Ectodermal cell (in vitro differentiated cells): Measurements from ENCODE around the gene PKIG.
A peak's percentile ranks its signal among the peaks of the same experiment; 100 is the strongest.

Source experiments
- H3K27ac ChIP-seq: 2 replicates; pipeline ENCODE4 v1.7.0; 2013; ENCODE audit warnings: mild to moderate bottlenecking, low read depth, low read length; ENCODE audit not compliant: insufficient read depth, poor library complexity, severe bottlenecking
- H3K27me3 ChIP-seq: 2 replicates; pipeline ENCODE4 v1.7.0; 2013; ENCODE audit warnings: mild to moderate bottlenecking, low read length; ENCODE audit not compliant: insufficient read depth, control insufficient read depth, poor library complexity, severe bottlenecking
- H3K36me3 ChIP-seq: one replicate; pipeline ENCODE4 v1.7.0; 2013; ENCODE audit warnings: low read length; ENCODE audit not compliant: control insufficient read depth, insufficient read depth
- H3K4me1 ChIP-seq: one replicate; pipeline ENCODE4 v1.7.0; 2013; ENCODE audit warnings: low read length; ENCODE audit not compliant: control insufficient read depth, insufficient read depth
- H3K4me3 ChIP-seq: 2 replicates; pipeline ENCODE4 v1.7.0; 2013; ENCODE audit warnings: low read depth, low read length, control low read depth; ENCODE audit not compliant: insufficient read depth
- H3K9me3 ChIP-seq: 2 replicates; pipeline ENCODE4 v1.7.0; 2013; ENCODE audit warnings: mild to moderate bottlenecking, low read length, moderate library complexity; ENCODE audit not compliant: control insufficient read depth
- WGBS, 2 experiments: methylation state at CpG; one replicate each; pipeline ENCODE4 v1.1.7; 2013; ENCODE audit warnings: missing lambda C conversion rate in 2 of 2; 5-methylcytosine and 5-hydroxymethylcytosine counted together

PKIG gene

DNA sequence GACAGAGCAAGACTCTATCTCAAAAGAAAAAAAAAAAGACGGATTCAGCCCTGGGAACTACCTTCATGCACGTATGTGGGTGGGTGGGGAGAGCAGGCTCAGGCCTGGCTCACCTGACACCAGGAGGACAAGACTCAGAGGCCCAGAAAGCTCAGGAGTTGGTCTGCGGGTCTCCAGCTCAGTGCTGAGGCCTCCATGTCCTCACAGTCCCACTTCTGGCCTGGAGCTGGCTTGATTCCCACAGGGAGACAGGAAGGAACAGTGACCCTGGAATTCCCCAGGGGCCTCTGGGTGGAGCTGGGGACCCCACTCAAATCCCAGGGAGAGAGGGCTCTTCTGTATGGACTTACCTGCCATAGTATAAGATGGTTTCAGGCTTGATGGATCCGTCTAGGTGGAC is 53.5 kb downstream of the PKIG start:
- 90 to 93% methylated on average over 4 of the region's 4 CpGs for WGBS, 2 experiments
- Histone ChIP-seq H3K36me3 (peaks cover 9% of the 10 kb centered on the region), H3K27me3 (no peaks in the 10 kb centered on the region), H3K27ac (no peak overlapping the region), H3K9me3 (no peaks in the 10 kb centered on the region), H3K4me3 (no peak overlapping the region), H3K4me1 (no peaks in the 10 kb centered on the region)

DNA sequence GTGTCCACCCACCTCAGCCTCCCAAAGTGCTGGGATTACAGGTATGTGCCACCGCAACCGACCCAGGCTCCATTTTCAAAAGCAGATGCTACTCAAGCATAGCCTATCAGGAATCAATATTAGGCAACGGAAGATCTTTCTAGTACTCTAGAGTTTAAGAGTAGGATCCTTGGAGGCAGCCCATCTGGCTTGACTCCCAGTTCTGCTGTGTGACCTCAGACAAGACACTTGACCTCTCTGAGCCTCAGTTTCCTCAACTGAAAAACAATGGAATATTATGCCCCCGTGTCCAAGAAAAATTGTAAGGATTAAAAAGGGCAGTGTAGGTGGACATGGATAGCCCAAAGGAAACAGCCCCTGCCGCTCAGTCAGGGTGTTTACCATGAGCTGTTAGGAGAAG is 54.7 kb downstream of the PKIG start:
- Histone ChIP-seq H3K4me3 (no peak overlapping the region), H3K36me3 (peaks cover 10% of the 10 kb centered on the region), H3K4me1 (peaks cover 1% of the 10 kb centered on the region), H3K27me3 (no peaks in the 10 kb centered on the region), H3K27ac (no peak overlapping the region), H3K9me3 (no peaks in the 10 kb centered on the region)
- WGBS, 2 experiments = 95 to 98% methylated on average over 5 of the region's 5 CpGs

DNA sequence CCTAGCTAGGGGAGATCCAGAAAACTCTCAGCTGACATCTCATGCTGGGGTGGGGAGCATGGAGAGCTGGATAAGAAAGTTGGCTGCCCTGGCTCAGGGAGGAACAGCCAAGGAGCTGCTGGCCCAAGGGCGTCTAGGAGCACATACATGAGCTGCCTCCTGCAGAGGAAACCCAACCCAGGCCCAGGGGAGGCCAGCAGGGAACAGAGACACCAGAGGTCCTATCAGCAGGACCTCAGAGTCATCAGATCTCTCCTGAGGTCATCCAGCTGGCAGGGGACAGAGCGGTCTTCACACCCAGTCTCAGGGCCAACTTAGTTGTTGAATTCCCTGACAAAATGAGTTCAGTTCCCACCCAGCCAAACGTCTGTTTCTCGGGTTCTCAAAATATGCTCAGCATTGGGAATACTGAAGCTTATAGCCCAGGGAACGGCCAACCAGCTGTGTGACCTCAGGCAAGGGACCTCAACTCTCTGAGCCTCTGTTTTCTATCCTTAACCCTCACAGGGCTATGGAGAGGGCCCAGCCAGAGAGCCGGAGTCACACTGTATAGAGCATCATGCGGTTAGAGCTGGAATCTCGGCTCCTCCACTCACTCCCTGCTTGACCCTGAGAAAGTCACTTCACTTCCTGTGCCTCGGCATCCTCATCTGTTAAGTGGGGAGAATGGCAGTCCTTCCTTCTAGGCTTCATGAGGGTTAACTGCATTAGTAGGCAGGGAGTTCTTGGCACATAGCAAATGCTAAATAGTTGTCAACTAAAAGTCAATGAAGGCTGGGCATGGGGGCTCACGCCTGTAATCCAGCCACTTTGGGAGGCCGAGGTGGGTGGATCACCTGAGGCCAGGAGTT is 55.4 kb downstream of the PKIG start:
- Histone ChIP-seq H3K9me3 (no peaks in the 10 kb centered on the region), H3K4me3 (no peak overlapping the region), H3K4me1 (peaks cover 8% of the 10 kb centered on the region), H3K27ac (no peak overlapping the region), H3K27me3 (no peaks in the 10 kb centered on the region), H3K36me3 (peaks cover 10% of the 10 kb centered on the region)
- WGBS, 2 experiments = 84 to 85% methylated on average over 11 of the region's 11 CpGs

DNA sequence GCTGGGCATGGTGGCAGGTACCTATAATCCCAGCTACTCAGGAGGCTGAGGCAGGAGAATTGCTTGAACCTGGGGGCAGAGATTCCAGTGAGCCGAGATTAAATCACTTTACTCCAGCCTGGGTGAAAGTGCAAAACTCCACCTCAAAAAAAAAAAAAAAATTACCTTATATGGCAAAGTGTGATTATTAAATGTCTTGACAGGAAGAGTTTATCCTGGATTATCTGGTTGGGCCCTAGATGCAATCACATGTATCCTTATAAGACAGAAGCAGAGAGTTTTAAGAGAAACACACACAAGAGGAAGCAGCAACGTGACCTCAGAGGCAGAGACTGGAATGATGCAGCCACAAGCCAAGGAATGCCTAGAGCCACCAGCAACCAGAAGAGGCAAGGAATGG is 58.1 kb downstream of the PKIG start:
- 79 to 97% methylated on average over 2 of the region's 2 CpGs for WGBS, 2 experiments

DNA sequence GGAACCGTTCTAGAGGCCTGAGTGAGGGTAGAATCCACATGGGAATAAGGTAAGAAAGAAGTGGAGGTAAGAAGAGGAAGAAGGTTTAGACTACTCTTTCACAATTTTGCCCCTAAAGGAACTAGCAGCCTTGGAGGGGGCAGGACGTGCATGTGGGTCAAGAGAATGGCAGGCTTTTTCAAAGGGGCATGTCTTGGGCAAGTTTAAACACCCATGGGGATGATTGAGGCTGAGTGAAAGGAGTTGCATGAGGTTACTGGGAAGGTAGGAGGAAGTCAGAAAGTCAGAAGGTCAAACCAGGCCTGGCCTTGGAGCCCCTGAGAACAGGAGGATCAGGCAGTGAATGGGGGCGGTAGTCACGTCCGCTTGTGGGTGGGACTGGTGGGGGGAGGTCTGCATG is 58.9 kb downstream of the PKIG start:
- H3K27me3 ChIP-seq = no peaks in the 10 kb centered on the region
- H3K36me3 ChIP-seq = peaks cover 4% of the 10 kb centered on the region
- H3K4me1 ChIP-seq = peaks cover 30% of the 10 kb centered on the region
- no peak overlapping the region for H3K27ac ChIP-seq
- H3K4me3 ChIP-seq = no peak overlapping the region
- H3K9me3 ChIP-seq = no peaks in the 10 kb centered on the region
- 91 to 94% methylated on average over 5 of the region's 5 CpGs for WGBS, 2 experiments

More for the DNA sequence above, 58.1 kb downstream of the PKIG start:
- H3K36me3 ChIP-seq = peaks cover 4% of the 10 kb centered on the region
- H3K27me3 ChIP-seq = no peaks in the 10 kb centered on the region
- H3K4me1 ChIP-seq = peaks cover 28% of the 10 kb centered on the region
- H3K9me3 ChIP-seq = no peaks in the 10 kb centered on the region
- H3K27ac ChIP-seq = no peak overlapping the region
- H3K4me3 ChIP-seq = no peak overlapping the region

DNA sequence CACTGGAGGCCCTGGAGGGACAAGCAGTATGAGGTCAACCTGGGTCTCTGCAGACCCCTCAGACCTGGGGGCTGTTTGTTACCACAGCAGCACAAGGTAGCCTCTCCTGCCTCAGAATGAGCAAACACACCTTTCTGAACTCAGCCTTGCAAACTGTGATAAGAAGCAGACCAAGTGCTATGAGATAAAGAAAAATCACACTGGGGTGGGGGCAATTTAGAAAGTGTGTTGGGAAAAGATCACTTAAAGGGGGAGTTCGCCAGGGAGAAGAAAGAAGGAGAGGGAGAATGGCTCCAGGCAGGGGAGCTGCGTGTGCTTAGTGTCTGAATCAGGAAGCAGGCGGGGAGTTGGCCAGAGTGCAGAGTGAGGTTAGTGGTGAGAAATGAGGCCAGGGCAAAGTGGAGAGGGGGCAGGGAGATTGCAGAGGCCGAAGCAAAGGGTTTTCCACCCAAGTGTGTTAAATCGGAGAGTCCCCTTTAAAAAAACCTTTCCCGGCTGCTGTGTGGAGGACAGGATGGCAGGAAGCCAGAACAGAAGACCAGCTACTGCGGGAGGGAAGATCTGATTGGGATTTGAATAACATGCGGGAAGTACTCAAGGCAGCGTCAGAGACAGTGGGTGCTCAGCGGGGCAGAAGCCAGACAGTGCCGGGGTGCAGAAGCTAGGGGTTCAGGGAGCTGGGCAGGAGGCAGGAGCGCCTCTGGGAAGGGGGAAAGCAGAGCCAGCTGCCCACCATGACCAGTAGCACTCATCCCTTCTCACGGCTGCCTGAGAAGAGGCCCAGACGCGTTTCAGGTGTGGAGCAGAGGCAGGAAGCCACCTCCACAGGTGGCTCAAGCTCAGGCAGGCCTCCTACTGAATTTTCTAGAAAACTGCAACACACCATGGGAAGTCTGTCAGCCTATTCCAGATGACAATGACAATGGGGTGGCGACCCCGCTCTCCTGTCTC is 60.1 kb downstream of the PKIG start:
- Histone ChIP-seq H3K9me3 (no peaks in the 10 kb centered on the region), H3K27ac (peak overlapping the region; percentile 69), H3K4me1 (peaks cover 30% of the 10 kb centered on the region), H3K27me3 (no peaks in the 10 kb centered on the region), H3K4me3 (no peak overlapping the region), H3K36me3 (peaks cover 4% of the 10 kb centered on the region)
- WGBS, 2 experiments = 29 to 30% methylated on average over 17 of the region's 17 CpGs

DNA sequence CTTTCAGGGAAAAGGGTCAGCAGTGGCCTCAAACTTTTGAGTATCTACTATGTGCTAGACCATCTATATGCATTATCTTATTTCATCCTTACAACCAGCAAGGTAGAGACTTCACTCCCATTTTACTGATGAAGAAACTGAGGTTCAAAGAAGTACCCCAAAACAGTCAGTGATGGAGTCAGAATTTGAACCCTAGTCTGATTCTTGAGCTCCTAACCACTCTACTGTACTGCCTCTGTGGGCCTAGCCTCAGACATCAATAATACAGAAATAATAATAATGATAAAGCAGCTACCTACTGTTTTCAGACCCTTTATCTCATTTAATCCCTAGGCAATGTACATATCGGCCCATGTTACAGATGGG is 60.8 kb downstream of the PKIG start:
- Histone ChIP-seq H3K27me3 (no peaks in the 10 kb centered on the region), H3K9me3 (no peaks in the 10 kb centered on the region), H3K36me3 (peaks cover 4% of the 10 kb centered on the region), H3K4me1 (peaks cover 30% of the 10 kb centered on the region), H3K27ac (no peak overlapping the region), H3K4me3 (no peak overlapping the region)
- 74 to 100% methylated on average over 1 of the region's 1 CpG for WGBS, 2 experiments

DNA sequence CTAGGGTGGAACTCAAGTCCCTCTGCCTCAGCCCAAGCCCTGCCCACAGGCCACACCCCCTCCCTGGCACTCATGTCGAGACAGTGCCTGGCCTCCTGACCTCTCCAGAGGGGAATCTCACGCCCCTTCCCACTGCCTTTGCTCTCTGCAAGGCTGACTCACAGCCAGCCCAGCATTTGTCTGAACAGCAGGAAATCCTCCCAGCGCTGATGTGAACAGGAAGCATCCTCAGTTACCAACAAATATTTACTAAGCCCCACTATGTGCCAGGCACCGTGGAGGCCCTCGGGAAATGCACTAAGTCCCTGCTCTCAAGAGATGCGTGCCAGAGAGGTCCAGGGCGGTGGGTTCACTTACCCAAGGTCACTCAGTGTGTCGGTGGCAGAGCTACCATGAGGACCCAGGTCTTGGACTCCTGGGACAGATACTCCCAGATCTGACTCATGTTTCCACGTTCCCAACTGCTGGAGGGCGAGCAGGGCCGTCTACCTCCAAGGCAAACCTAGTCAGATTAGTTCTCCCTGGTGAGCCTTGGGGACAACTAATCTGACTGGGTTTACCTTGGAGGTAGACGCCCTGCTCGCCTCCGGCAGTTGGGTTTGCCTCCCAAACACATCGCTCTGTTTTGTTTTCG is 61.3 kb downstream of the PKIG start:
- H3K4me3 ChIP-seq = no peak overlapping the region
- H3K9me3 ChIP-seq = no peaks in the 10 kb centered on the region
- H3K27ac ChIP-seq = no peak overlapping the region
- 57 to 63% methylated on average over 16 of the region's 16 CpGs for WGBS, 2 experiments
- peaks cover 4% of the 10 kb centered on the region for H3K36me3 ChIP-seq
- H3K27me3 ChIP-seq = no peaks in the 10 kb centered on the region
- peaks cover 30% of the 10 kb centered on the region for H3K4me1 ChIP-seq

DNA sequence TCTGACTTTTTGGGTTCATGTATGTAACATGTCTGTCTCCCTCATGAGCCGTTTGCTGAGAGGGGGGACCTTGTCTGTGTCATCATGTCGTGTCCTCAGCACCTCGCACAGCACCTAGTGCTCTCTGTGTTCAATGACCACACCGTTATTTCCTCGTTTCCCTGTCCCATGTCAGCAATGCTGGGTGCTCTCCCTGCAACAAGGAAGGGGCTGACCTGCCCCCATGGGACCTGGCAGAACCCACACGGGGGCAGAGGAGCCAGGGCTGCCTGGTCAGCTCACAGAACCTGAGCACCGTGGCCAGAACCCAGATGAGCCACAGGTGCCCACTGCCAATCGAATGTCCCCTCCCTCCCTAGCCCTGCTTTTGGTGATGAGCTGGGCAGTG is 61.8 kb downstream of the PKIG start:
- no peak overlapping the region for H3K4me3 ChIP-seq
- H3K36me3 ChIP-seq = peaks cover 4% of the 10 kb centered on the region
- H3K4me1 ChIP-seq = peaks cover 30% of the 10 kb centered on the region
- no peaks in the 10 kb centered on the region for H3K27me3 ChIP-seq
- H3K9me3 ChIP-seq = no peaks in the 10 kb centered on the region
- 91% methylated on average over 8 of the region's 8 CpGs for WGBS, 2 experiments
- no peak overlapping the region for H3K27ac ChIP-seq

DNA sequence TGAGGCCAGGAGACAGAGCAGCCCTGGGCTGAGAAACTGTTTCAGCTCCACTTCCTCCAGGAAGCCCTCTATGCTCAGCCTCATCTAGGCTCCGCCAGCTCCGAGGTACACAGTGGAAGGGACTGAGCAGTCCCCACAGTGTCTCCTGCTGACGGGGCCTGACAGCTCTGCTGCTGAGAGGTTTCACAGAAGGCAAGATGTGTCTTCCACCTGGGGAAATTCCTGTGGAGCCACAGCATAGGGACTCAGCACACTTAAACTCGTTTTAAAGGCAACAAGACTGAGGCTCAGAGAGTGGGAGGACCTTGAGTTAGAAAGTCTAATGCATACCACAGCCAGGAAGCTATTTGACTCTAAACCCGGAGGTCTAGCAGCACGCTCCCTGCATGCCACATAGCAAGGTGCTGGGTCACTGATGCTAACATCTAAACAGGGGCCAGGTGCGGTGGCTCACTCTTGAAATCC is 62.3 kb downstream of the PKIG start:
- Histone ChIP-seq H3K27ac (no peak overlapping the region), H3K27me3 (no peaks in the 10 kb centered on the region), H3K36me3 (peaks cover 4% of the 10 kb centered on the region), H3K4me3 (no peak overlapping the region), H3K9me3 (no peaks in the 10 kb centered on the region), H3K4me1 (peaks cover 30% of the 10 kb centered on the region)
- 88 to 90% methylated on average over 7 of the region's 7 CpGs for WGBS, 2 experiments
